IMR-90 (cell line): ENCODE measurements around the gene NFKB1. TPM values are rescaled to one million over a fixed set of nuclear protein-coding genes. Genes with fewer than 3 reads are reported as not detected.

Experiments
- ATAC-seq: fragments of 200-7000 bp; cut with Tn5 transposase; 2 replicates; pipeline ENCODE4 v1.9.1; 2020; ENCODE audit warnings: low read depth, mild to moderate bottlenecking, moderate library complexity
- BruUV-seq: library from RNA; stranded (reverse); fragments of 400-500 nt; replicated peaks from 2 replicates; lab custom pipeline; 2021; lab: Mats Ljungman, UMichigan
- CTCF ChIA-PET: fragments of 300-600 bp; formaldehyde crosslinking; extraction: SDS; loops from one replicate; lab custom pipeline; 2021; ENCODE audit warnings: antibody characterized with exemption; lab: Yijun Ruan, JAX
- POLR2A ChIA-PET: fragments of 300-600 bp; sonication (Branson Sonifier 250); formaldehyde crosslinking; loops from one replicate; lab custom pipeline; 2022; ENCODE audit warnings: antibody characterized with exemption; ENCODE audit not compliant: unreplicated experiment; lab: Charles Lee
- DNase-seq: peaks from one replicate; pipeline ENCODE4 v3.0.0; 2013
- H2AFZ ChIP-seq: replicated peaks from 2 replicates; pipeline ENCODE3; 2013; ENCODE audit warnings: low read length, mild to moderate bottlenecking; ENCODE audit not compliant: poor library complexity
- H2AK5ac ChIP-seq: 2 replicates; pipeline ENCODE4 v1.6.1; 2013; ENCODE audit warnings: low read depth, low read length, inconsistent platforms
- H2AK9ac ChIP-seq: replicated peaks from 2 replicates; pipeline ENCODE3; 2013; ENCODE audit warnings: mild to moderate bottlenecking, low read depth, low read length, moderate library complexity; ENCODE audit not compliant: poor library complexity
- H2BK120ac ChIP-seq: 2 replicates; pipeline ENCODE4 v1.6.1; 2013; ENCODE audit warnings: low read depth, low read length, inconsistent platforms
- H2BK15ac ChIP-seq: 3 replicates; pipeline ENCODE4 v1.6.1; 2013; ENCODE audit warnings: low read depth, low read length, inconsistent platforms
- H2BK20ac ChIP-seq: 2 replicates; pipeline ENCODE4 v1.6.1; 2013; ENCODE audit warnings: low read depth, mild to moderate bottlenecking, inconsistent platforms, low read length, moderate library complexity
- H2BK5ac ChIP-seq: 2 replicates; pipeline ENCODE4 v1.6.1; 2013; ENCODE audit warnings: mild to moderate bottlenecking, low read depth, low read length, inconsistent platforms; ENCODE audit not compliant: poor library complexity, severe bottlenecking
- H3K14ac ChIP-seq: replicated peaks from 2 replicates; pipeline ENCODE4 v1.6.1; 2013; ENCODE audit warnings: low read depth, low read length, inconsistent platforms
- H3K18ac ChIP-seq: 2 replicates; pipeline ENCODE4 v1.6.1; 2013; ENCODE audit warnings: low read depth, low read length, control low read depth
- H3K23ac ChIP-seq: 2 replicates; pipeline ENCODE4 v1.6.1; 2013; ENCODE audit warnings: low read depth, low read length, inconsistent platforms
- H3K27ac ChIP-seq: 2 replicates; pipeline ENCODE4 v1.5.1; 2013; ENCODE audit warnings: mild to moderate bottlenecking, control low read depth, low read length; ENCODE audit not compliant: insufficient read depth
- H3K27me3 ChIP-seq: 2 replicates; pipeline ENCODE4 v1.6.1; 2013; ENCODE audit warnings: low read length; ENCODE audit not compliant: control insufficient read depth, insufficient read depth
- H3K36me3 ChIP-seq: 2 replicates; pipeline ENCODE4 v1.6.1; 2013; ENCODE audit warnings: low read length, mixed read lengths; ENCODE audit not compliant: control insufficient read depth, insufficient read depth
- H3K4ac ChIP-seq: 2 replicates; pipeline ENCODE4 v1.6.1; 2013; ENCODE audit warnings: low read depth, low read length, inconsistent platforms
- H3K4me1 ChIP-seq: 2 replicates; pipeline ENCODE4 v1.6.1; 2013; ENCODE audit warnings: low read length, mixed read lengths; ENCODE audit not compliant: control insufficient read depth, insufficient read depth
- H3K4me2 ChIP-seq: 2 replicates; pipeline ENCODE4 v1.6.1; 2013; ENCODE audit warnings: low read depth, mild to moderate bottlenecking, control low read depth, low read length, moderate library complexity
- H3K4me3 ChIP-seq: 2 replicates; pipeline ENCODE4 v1.5.1; 2013; ENCODE audit warnings: low read depth, mild to moderate bottlenecking, control low read depth, low read length, moderate library complexity; ENCODE audit not compliant: insufficient read depth
- H3K56ac ChIP-seq: 2 replicates; pipeline ENCODE4 v1.6.1; 2013; ENCODE audit warnings: low read length, inconsistent platforms; ENCODE audit not compliant: insufficient read depth; ENCODE audit errors: extremely low read depth
- H3K79me1 ChIP-seq, 2 experiments: 2 replicates each; pipeline ENCODE4 v1.6.1; 2013; ENCODE audit warnings: low read length in 2 of 2, inconsistent platforms in 1 of 2, low read depth in 1 of 2
- H3K9ac ChIP-seq: 2 replicates; pipeline ENCODE4 v1.6.1; 2013; ENCODE audit warnings: low read depth, low read length, control low read depth
- H3K9me1 ChIP-seq: 2 replicates; pipeline ENCODE4 v1.6.1; 2013; ENCODE audit warnings: low read length, inconsistent platforms; ENCODE audit not compliant: insufficient read depth
- H3K9me3 ChIP-seq: 2 replicates; pipeline ENCODE4 v1.6.1; 2013; ENCODE audit warnings: low read length; ENCODE audit not compliant: control insufficient read depth, insufficient read depth
- H4K20me1 ChIP-seq: 2 replicates; pipeline ENCODE4 v1.6.1; 2013; ENCODE audit warnings: low read length, inconsistent platforms; ENCODE audit not compliant: insufficient read depth
- H4K5ac ChIP-seq: 2 replicates; pipeline ENCODE4 v1.6.1; 2013; ENCODE audit warnings: mild to moderate bottlenecking, low read depth, low read length, control low read depth
- H4K8ac ChIP-seq, 2 experiments: 2 replicates each; pipeline ENCODE4 v1.6.1; 2013; ENCODE audit warnings: low read depth in 2 of 2, low read length in 2 of 2, control low read depth in 1 of 2, inconsistent platforms in 1 of 2
- H4K91ac ChIP-seq: 2 replicates; pipeline ENCODE4 v1.6.1; 2013; ENCODE audit warnings: low read depth, low read length, inconsistent platforms; ENCODE audit not compliant: insufficient read depth
- BHLHE40 ChIP-seq: fragments of 150-350 bp; IDR thresholded peaks from 2 replicates; pipeline ENCODE4 v1.6.1; 2016; ENCODE audit warnings: mild to moderate bottlenecking, low read depth, low read length
- CEBPB ChIP-seq: IDR thresholded peaks from 2 replicates; pipeline ENCODE4 v1.6.1; 2012; ENCODE audit warnings: low read depth, low read length, improper control_type of control experiment
- CTCF ChIP-seq: conservative IDR thresholded peaks from 2 replicates; pipeline ENCODE4 v1.5.1; 2012; ENCODE audit warnings: mild to moderate bottlenecking, low read depth, low read length, improper control_type of control experiment
- ELK1 ChIP-seq: fragments of 150-350 bp; IDR thresholded peaks from 2 replicates; pipeline ENCODE4 v1.6.1; 2016; ENCODE audit warnings: low read depth, mild to moderate bottlenecking, low read length, moderate library complexity, borderline replicate concordance
- FOS ChIP-seq: fragments of 150-350 bp; IDR thresholded peaks from 2 replicates; pipeline ENCODE4 v1.6.1; 2016; ENCODE audit warnings: low read depth, low read length
- MAZ ChIP-seq: IDR thresholded peaks from 2 replicates; pipeline ENCODE4 v1.6.1; 2012; ENCODE audit warnings: low read depth, mild to moderate bottlenecking, low read length, improper control_type of control experiment, moderate library complexity, borderline replicate concordance
- MXI1 ChIP-seq: IDR thresholded peaks from 2 replicates; pipeline ENCODE4 v1.6.1; 2012; ENCODE audit warnings: low read depth, mild to moderate bottlenecking, low read length, moderate library complexity, borderline replicate concordance
- NFE2L2 ChIP-seq: fragments of 150-350 bp; IDR thresholded peaks from 2 replicates; pipeline ENCODE4 v1.6.1; 2016; ENCODE audit warnings: low read depth, mild to moderate bottlenecking, low read length
- RFX5 ChIP-seq: IDR thresholded peaks from 2 replicates; pipeline ENCODE4 v1.8.0; 2012; ENCODE audit warnings: low read depth, mild to moderate bottlenecking, low read length, moderate library complexity
- SMC3 ChIP-seq: fragments of 150-350 bp; IDR thresholded peaks from 2 replicates; pipeline ENCODE4 v1.6.1; 2016; ENCODE audit warnings: low read depth, mild to moderate bottlenecking, antibody characterized with exemption, low read length, moderate library complexity
- USF2 ChIP-seq: fragments of 150-350 bp; IDR thresholded peaks from 2 replicates; pipeline ENCODE4 v1.6.1; 2017; ENCODE audit warnings: mild to moderate bottlenecking, antibody characterized with exemption, low read length, low read depth
- WGBS, 2 experiments: methylation state at CpG; one replicate each; pipeline versions ENCODE4 v1.1.5 to v1.1.7; 2013; ENCODE audit warnings: missing lambda C conversion rate in 2 of 2; ENCODE audit not compliant: insufficient read length in 1 of 2; ENCODE audit errors: extremely low coverage in 2 of 2; 5-methylcytosine and 5-hydroxymethylcytosine counted together
- dilution Hi-C: fragments of 300-500 bp; cut with HindIII; formaldehyde crosslinking; loops from one replicate; pipeline ENCODE4 v1.14.3; 2018; ENCODE audit warnings: low sequenced_read_pairs; ENCODE audit not compliant: unreplicated experiment
- in situ Hi-C: fragments of 300-500 bp; cut with MboI; formaldehyde crosslinking; loops from 3 replicates; pipeline ENCODE4 v1.14.3; 2019; ENCODE audit warnings: low sequenced_read_pairs, inconsistent platforms, mixed read lengths
- intact Hi-C: fragments of 100-400 bp; cut with micrococcal nuclease; formaldehyde crosslinking; loops from 2 replicates; pipeline ENCODE4 v1.10.0; 2022
- polyA plus RNA-seq, 3 experiments: library from polyadenylated mRNA; depleted of rRNA; stranded (reverse); fragments of >200 nt; gene quantifications; 2 replicates each; pipeline ENCODE4 v1.2.3, GENCODE V29; 2012; ENCODE audit warnings: low replicate concordance in 1 of 3
- total RNA-seq: library from RNA; depleted of rRNA; stranded (reverse); fragments of >200 nt; gene quantifications from 2 replicates; pipeline ENCODE4 v1.2.3, GENCODE V29; 2012

NFKB1 gene
- total and polyA plus RNA-seq, 2 of the 4 experiments (the other 2 are of a cell fraction) = 19.8 to 24.6 TPM

DNA sequence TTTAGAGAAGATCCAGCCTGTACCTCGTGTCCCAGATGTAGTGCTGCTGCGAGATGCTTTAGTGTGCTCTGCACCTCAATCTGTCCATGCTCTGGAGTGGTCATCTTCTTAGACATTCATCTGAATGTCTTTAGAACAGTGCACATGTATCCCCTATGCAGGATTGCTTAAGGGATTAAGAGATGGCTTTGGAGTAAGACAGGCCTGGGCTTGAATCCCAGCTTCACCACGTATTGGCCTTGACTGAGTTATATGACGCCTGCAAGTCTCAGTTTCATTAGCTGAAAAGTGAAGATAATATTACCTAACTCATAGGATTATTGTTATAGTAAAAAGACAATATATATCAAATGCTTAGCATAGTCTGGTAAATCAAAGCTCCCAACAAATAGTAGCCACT, 98.3 kb downstream of the NFKB1 start:
- Histone ChIP-seq H2AFZ (no peak overlapping the region), H4K20me1 (no peaks in the 10 kb centered on the region), H2BK20ac (no peak overlapping the region), H2BK120ac (no peak overlapping the region), H2BK15ac (no peak overlapping the region), H3K4me1 (peaks cover 11% of the 10 kb centered on the region), H3K36me3 (peaks cover 25% of the 10 kb centered on the region), H2AK9ac (no peak overlapping the region), H3K14ac (no peak overlapping the region), H3K18ac (no peak overlapping the region), H3K4ac (no peak overlapping the region), H3K27ac (no peak overlapping the region), H3K27me3 (no peaks in the 10 kb centered on the region), H4K5ac (no peak overlapping the region), H3K4me3 (no peak overlapping the region), H4K91ac (no peak overlapping the region), H3K9ac (no peak overlapping the region), H4K8ac (no peak overlapping the region), H2AK5ac (no peak overlapping the region), H3K9me3 (no peaks in the 10 kb centered on the region), H3K79me1 (peaks cover 0 to 3% of the 10 kb centered on the region in 2 experiments; a peak in 2 of 4 replicates), H3K9me1 (peaks cover 8% of the 10 kb centered on the region), H3K56ac (no peak overlapping the region), H3K4me2 (no peak overlapping the region), H3K23ac (no peak overlapping the region), H2BK5ac (no peak overlapping the region)
- POLR2A ChIA-PET = no interaction called here
- CTCF ChIA-PET = no interaction called here
- 94% methylated on average over 2 of the region's 4 CpGs; no CpG with 5 or more reads in 1 of the 2 experiments for WGBS, 2 experiments
- ATAC-seq (no peak), DNase-seq (no peak)
- intact Hi-C loops (loop anchor here (10.0 kb wide), 1 partner anchor 95 kb away; the partner anchor contains the start of gene NFKB1), in situ Hi-C loops (no loop called here), dilution Hi-C loops (no loop called here)
- BruUV-seq = no TSS peak
- no peak for TF ChIP-seq SMC3
- TF ChIP-seq MAZ = no peak
- TF ChIP-seq NFE2L2 = no peak
- no peak for TF ChIP-seq FOS
- TF ChIP-seq ELK1 = no peak
- no peak for TF ChIP-seq MXI1
- TF ChIP-seq CTCF = no peak
- no peak for TF ChIP-seq USF2
- TF ChIP-seq BHLHE40 = no peak
- no peak for TF ChIP-seq RFX5
- no peak for TF ChIP-seq CEBPB
